HG02840 (cell line): ENCODE measurements around the gene TPM4.
"Not testable (repeated sequence)": the region's sequence is repeated elsewhere in the genome, so short reads cannot be mapped to it uniquely, and the experiment has no call there.

ENCODE experiments used
- ATAC-seq: cut with Tn5 transposase; IDR thresholded peaks from one replicate; pipeline ENCODE4 v1.9.1; 2021; ENCODE audit warnings: mild to moderate bottlenecking, moderate library complexity, moderate number of reproducible peaks; ENCODE audit not compliant: unreplicated experiment, low FRiP score

TPM4 gene

GRCh38 chr19:16076154-16076957 is at the start of gene TPM4:
Gene TPM4 (plus strand): TSS chr19:16076495. CDS start chr19:16076566, 71 bp downstream.
- peak; percentile 59 for ATAC-seq

- ATAC-seq = no peak
Observed at GRCh38 chr19:16026756-16027155, 49.5 kb upstream of the TPM4 start.

GRCh38 chr19:16027528-16027927 is 48.8 kb upstream of the TPM4 start:
- ATAC-seq = no peak

GRCh38 chr19:16030155-16030554 is 46.1 kb upstream of the TPM4 start:
- ATAC-seq = not testable (repeated sequence)

GRCh38 chr19:16030964-16031871 is 45.1 kb upstream of the TPM4 start:
- no peak for ATAC-seq

GRCh38 chr19:16031872-16032200 is 44.5 kb upstream of the TPM4 start:
- no peak for ATAC-seq

- no peak for ATAC-seq
Observed at GRCh38 chr19:16032509-16033135, 43.7 kb upstream of the TPM4 start.

- no peak for ATAC-seq
Observed at GRCh38 chr19:16033136-16033530, 43.2 kb upstream of the TPM4 start.

- no peak for ATAC-seq
Observed at GRCh38 chr19:16033721-16034120, 42.6 kb upstream of the TPM4 start.

GRCh38 chr19:16034180-16034579 is 42.1 kb upstream of the TPM4 start:
- no peak for ATAC-seq

- no peak for ATAC-seq
Observed at GRCh38 chr19:16034958-16035560, 41.2 kb upstream of the TPM4 start.

- no peak for ATAC-seq
Observed at GRCh38 chr19:16035601-16036297, 40.5 kb upstream of the TPM4 start.

- ATAC-seq = no peak
Observed at GRCh38 chr19:16036397-16036925, 39.8 kb upstream of the TPM4 start.

- ATAC-seq = no peak
Observed at GRCh38 chr19:16036941-16037340, 39.4 kb upstream of the TPM4 start.

- ATAC-seq = no peak
Observed at GRCh38 chr19:16037424-16038195, 38.7 kb upstream of the TPM4 start.

- no peak for ATAC-seq
Observed at GRCh38 chr19:16038196-16038695, 38.0 kb upstream of the TPM4 start.

GRCh38 chr19:16039081-16039480 is 37.2 kb upstream of the TPM4 start:
- no peak for ATAC-seq

GRCh38 chr19:16039545-16039944 is 36.8 kb upstream of the TPM4 start:
- no peak for ATAC-seq

- ATAC-seq = no peak
Observed at GRCh38 chr19:16040642-16041041, 35.7 kb upstream of the TPM4 start.
